DOHH2 (cell line): ENCODE results near the gene CFAP46.

ENCODE experiments used
- H3F3A ChIP-seq: fragments of 200-600 bp; sonication (generic), shearing (Covaris generic); 2 replicates; pipeline ENCODE4 v1.6.0; 2016; ENCODE audit warnings: antibody characterized with exemption, mild to moderate bottlenecking; ENCODE audit not compliant: control insufficient read depth, insufficient read depth
- H3K27ac ChIP-seq: fragments of 200-600 bp; sonication (generic); 2 replicates; pipeline ENCODE4 v1.5.1; 2014; ENCODE audit warnings: low read depth, mild to moderate bottlenecking, low read length, moderate library complexity
- H3K27me3 ChIP-seq: fragments of 200-600 bp; sonication (generic); 2 replicates; pipeline ENCODE4 v1.6.1; 2014; ENCODE audit warnings: mild to moderate bottlenecking, low read length, mixed read lengths; ENCODE audit not compliant: control insufficient read depth
- H3K36me3 ChIP-seq: fragments of 200-600 bp; sonication (generic); 2 replicates; pipeline ENCODE4 v1.6.1; 2014; ENCODE audit warnings: mild to moderate bottlenecking, low read length, moderate library complexity, mixed read lengths; ENCODE audit not compliant: control insufficient read depth
- H3K4me1 ChIP-seq: fragments of 200-600 bp; sonication (generic); 2 replicates; pipeline ENCODE4 v1.6.1; 2014; ENCODE audit warnings: mild to moderate bottlenecking, low read length, mixed read lengths; ENCODE audit not compliant: control insufficient read depth
- H3K4me2 ChIP-seq: fragments of 200-600 bp; sonication (generic); 2 replicates; pipeline ENCODE4 v1.6.0; 2014; ENCODE audit warnings: mild to moderate bottlenecking, low read length, moderate library complexity
- H3K4me3 ChIP-seq: fragments of 200-600 bp; sonication (generic); 2 replicates; pipeline ENCODE4 v1.5.1; 2014; ENCODE audit warnings: mild to moderate bottlenecking, low read length, mixed read lengths
- H3K79me2 ChIP-seq: fragments of 200-600 bp; sonication (generic); 2 replicates; pipeline ENCODE4 v1.6.1; 2014; ENCODE audit warnings: mild to moderate bottlenecking, low read length, mixed read lengths; ENCODE audit not compliant: control insufficient read depth
- H3K9me2 ChIP-seq: fragments of 200-600 bp; sonication (generic); replicated peaks from 2 replicates; pipeline ENCODE4 v1.6.1; 2014; ENCODE audit warnings: mild to moderate bottlenecking, low read length, mixed read lengths; ENCODE audit not compliant: control insufficient read depth
- H3K9me3 ChIP-seq: fragments of 200-600 bp; sonication (generic); 2 replicates; pipeline ENCODE4 v1.6.1; 2014; ENCODE audit warnings: antibody characterized with exemption, low read length, mixed read lengths; ENCODE audit not compliant: control insufficient read depth, insufficient read depth
- H4K20me1 ChIP-seq: fragments of 200-600 bp; sonication (generic); 2 replicates; pipeline ENCODE4 v1.6.0; 2014; ENCODE audit warnings: low read depth, mild to moderate bottlenecking, antibody characterized with exemption, low read length, moderate library complexity; ENCODE audit not compliant: control insufficient read depth, insufficient read depth
- CTCF ChIP-seq: fragments of 200-600 bp; sonication (generic); IDR thresholded peaks from one replicate; pipeline ENCODE4 v1.5.1; 2014; ENCODE audit warnings: antibody characterized with exemption, mild to moderate bottlenecking, low read depth, low read length; ENCODE audit not compliant: poor library complexity, severe bottlenecking
- EZH2phosphoT487 ChIP-seq: fragments of 200-600 bp; sonication (generic); IDR thresholded peaks from 2 replicates; pipeline ENCODE4 v1.6.1; 2017; ENCODE audit warnings: borderline replicate concordance, mild to moderate bottlenecking, antibody characterized with exemption, low read length, moderate library complexity, mixed read lengths

The CFAP46 gene

GRCh38 chr10:132961787-132962622, 19.6 kb upstream of the CFAP46 start:
- no peak overlapping the region for H3K27ac ChIP-seq
- no peaks in the 10 kb centered on the region for H3K27me3 ChIP-seq
- TF ChIP-seq EZH2phosphoT487 (no peak), CTCF (no peak)
- H3K79me2 ChIP-seq: no peaks in the 10 kb centered on the region
- no peaks in the 10 kb centered on the region for H3K9me2 ChIP-seq
- no peak overlapping the region for H3K4me3 ChIP-seq
- no peaks in the 10 kb centered on the region for H3K4me1 ChIP-seq
- H3K9me3 ChIP-seq: no peaks in the 10 kb centered on the region
- H3F3A ChIP-seq: no peaks in the 10 kb centered on the region
- no peaks in the 10 kb centered on the region for H3K36me3 ChIP-seq
- H3K4me2 ChIP-seq: no peak overlapping the region
- H4K20me1 ChIP-seq: no peaks in the 10 kb centered on the region

DNA sequence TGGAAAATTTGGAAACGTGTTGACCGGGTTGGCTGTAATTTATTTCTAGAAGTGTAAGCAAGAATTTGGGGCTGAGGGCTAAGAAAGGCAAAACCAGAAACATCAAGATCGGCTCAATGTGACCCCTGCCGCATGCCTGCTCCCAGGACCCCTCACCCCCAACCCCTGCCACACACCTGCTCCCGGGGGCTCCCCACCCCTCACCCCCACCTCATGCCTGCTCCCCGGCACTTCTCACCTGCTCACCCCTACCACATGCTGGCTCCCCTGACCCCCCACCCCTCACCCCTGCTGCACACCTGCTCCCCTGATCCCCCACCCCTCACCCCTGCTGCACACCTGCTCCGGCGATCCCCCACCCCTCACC, 19.0 kb upstream of the CFAP46 start:
- H4K20me1 ChIP-seq: no peaks in the 10 kb centered on the region
- no peak overlapping the region for H3K27ac ChIP-seq
- no peaks in the 10 kb centered on the region for H3K9me3 ChIP-seq
- H3F3A ChIP-seq: no peaks in the 10 kb centered on the region
- H3K4me3 ChIP-seq: no peak overlapping the region
- no peaks in the 10 kb centered on the region for H3K9me2 ChIP-seq
- H3K79me2 ChIP-seq: no peaks in the 10 kb centered on the region
- no peak overlapping the region for H3K4me2 ChIP-seq
- no peaks in the 10 kb centered on the region for H3K36me3 ChIP-seq
- H3K27me3 ChIP-seq: no peaks in the 10 kb centered on the region
- TF ChIP-seq EZH2phosphoT487 (no peak), CTCF (no peak)
- no peaks in the 10 kb centered on the region for H3K4me1 ChIP-seq

- Histone ChIP-seq H3K4me2 (no peak overlapping the region), H3K79me2 (no peaks in the 10 kb centered on the region), H3K27ac (no peak overlapping the region), H3K27me3 (no peaks in the 10 kb centered on the region), H3F3A (no peaks in the 10 kb centered on the region), H3K9me2 (no peaks in the 10 kb centered on the region), H4K20me1 (no peaks in the 10 kb centered on the region), H3K9me3 (no peaks in the 10 kb centered on the region), H3K4me1 (no peaks in the 10 kb centered on the region), H3K36me3 (no peaks in the 10 kb centered on the region), H3K4me3 (no peak overlapping the region)
- TF ChIP-seq CTCF: no peak
- no peak for TF ChIP-seq EZH2phosphoT487
Observed at GRCh38 chr10:132960631-132961419, 18.5 kb upstream of the CFAP46 start.
